Stomach (tissue), 4 donors: ENCODE measurements around the gene LDLRAD2.

Experiments used
- EP300 ChIP-seq: sonication (generic); formaldehyde crosslinking; IDR thresholded peaks from one replicate; pipeline ENCODE4 v1.6.1; 2017; ENCODE audit warnings: antibody characterized with exemption
- POLR2AphosphoS5 ChIP-seq, 3 donors: sonication (generic); formaldehyde crosslinking; IDR thresholded peaks; one replicate each; pipeline ENCODE4 v1.6.1; 2016; ENCODE audit warnings: antibody characterized with exemption in 3 of 3
- TF ChIP-seq, protein P1 (sequence below), 7 experiments: fragments of 450-650 bp in 4 of 7; fragments of 200-600 bp in 3 of 7; sonication (generic) in 3 of 7; IDR thresholded peaks; one replicate each; pipeline ENCODE4 v1.5.1; 2016 to 2019; ENCODE audit warnings: antibody characterized with exemption in 7 of 7, control low read depth in 2 of 7, mild to moderate bottlenecking in 1 of 7

DNA sequence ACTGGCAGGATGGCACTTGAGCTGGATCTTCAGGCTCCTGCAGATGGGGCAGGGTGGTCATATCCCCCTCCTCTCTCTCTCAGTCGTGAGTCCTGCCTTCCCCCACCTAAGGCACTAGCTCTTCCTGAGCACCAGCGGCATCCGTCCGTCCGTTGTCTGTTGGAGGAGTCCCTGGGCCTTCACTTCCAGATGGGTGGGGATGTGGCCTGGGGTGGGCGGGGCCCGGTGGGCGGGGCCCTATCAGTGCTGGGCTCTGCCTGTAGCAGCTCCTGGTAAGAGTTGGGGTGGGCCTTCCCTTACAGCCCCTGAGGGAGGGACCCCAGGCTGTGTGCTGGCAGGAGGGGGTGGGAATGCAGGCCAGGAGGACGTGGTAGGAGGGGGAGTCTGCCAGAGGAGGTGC, 10.3 kb downstream of the LDLRAD2 start:
- TF ChIP-seq, protein P1, sequence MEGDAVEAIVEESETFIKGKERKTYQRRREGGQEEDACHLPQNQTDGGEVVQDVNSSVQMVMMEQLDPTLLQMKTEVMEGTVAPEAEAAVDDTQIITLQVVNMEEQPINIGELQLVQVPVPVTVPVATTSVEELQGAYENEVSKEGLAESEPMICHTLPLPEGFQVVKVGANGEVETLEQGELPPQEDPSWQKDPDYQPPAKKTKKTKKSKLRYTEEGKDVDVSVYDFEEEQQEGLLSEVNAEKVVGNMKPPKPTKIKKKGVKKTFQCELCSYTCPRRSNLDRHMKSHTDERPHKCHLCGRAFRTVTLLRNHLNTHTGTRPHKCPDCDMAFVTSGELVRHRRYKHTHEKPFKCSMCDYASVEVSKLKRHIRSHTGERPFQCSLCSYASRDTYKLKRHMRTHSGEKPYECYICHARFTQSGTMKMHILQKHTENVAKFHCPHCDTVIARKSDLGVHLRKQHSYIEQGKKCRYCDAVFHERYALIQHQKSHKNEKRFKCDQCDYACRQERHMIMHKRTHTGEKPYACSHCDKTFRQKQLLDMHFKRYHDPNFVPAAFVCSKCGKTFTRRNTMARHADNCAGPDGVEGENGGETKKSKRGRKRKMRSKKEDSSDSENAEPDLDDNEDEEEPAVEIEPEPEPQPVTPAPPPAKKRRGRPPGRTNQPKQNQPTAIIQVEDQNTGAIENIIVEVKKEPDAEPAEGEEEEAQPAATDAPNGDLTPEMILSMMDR (IDR thresholded peaks at IDR 0.05): no peak
- no peak for TF ChIP-seq POLR2AphosphoS5 (IDR thresholded peaks at IDR 0.05)
- TF ChIP-seq EP300: no peak
